Measurements from ENCODE around the gene RPLP2.

GRCh38 chr11:787084-787675 is 22.6 kb upstream of the RPLP2 start:
- TF ChIP-seq POLR2A (IDR thresholded peaks at IDR 0.05; ENCODE audit: low read depth, low read length) (no peak), CTCF (conservative IDR thresholded peaks at IDR 0.05; ENCODE audit: low read depth, low read length) (no peak), RCOR1 (IDR thresholded peaks at IDR 0.05; ENCODE audit: insufficient replicate concordance, low read length) (no peak), BHLHE40 (IDR thresholded peaks at IDR 0.05; ENCODE audit: low read depth, low read length) (no peak), NFE2L2 (IDR thresholded peaks at IDR 0.05; ENCODE audit: low read depth, low read length) (no peak), MAFK (IDR thresholded peaks at IDR 0.05; ENCODE audit: low read depth, low read length) (no peak), CHD1 (IDR thresholded peaks at IDR 0.05; ENCODE audit: low read depth, low read length) (no peak), FOS (IDR thresholded peaks at IDR 0.05; ENCODE audit: low read depth, low read length) (no peak), CEBPB (IDR thresholded peaks at IDR 0.05; ENCODE audit: low read depth, low read length) (no peak), SMC3 (IDR thresholded peaks at IDR 0.05; ENCODE audit: low read depth, low read length) (no peak), RAD21 (IDR thresholded peaks at IDR 0.05; ENCODE audit: low read length) (no peak), RFX5 (IDR thresholded peaks at IDR 0.05; ENCODE audit: low read depth, low read length) (no peak)
